Spinal cord (tissue), 10 donors: ENCODE data around the gene RYR1. TPM values are rescaled to one million over a fixed set of nuclear protein-coding genes. Genes with fewer than 3 reads are reported as not detected.
A peak's percentile ranks its signal among the peaks of the same experiment; 100 is the strongest.

ENCODE experiments used
- DNase-seq, 6 donors: peaks; one replicate each; pipeline versions ENCODE4 v3.0.0 to v3.0.0-alpha.2; 2013 to 2015; ENCODE audit warnings: low spot score in 6 of 6, low read depth in 4 of 6
- H3K27ac ChIP-seq: one replicate; pipeline ENCODE4 v1.5.1; 2013; ENCODE audit warnings: low read depth, low read length, control low read depth
- H3K27me3 ChIP-seq: one replicate; pipeline ENCODE4 v1.6.1; 2013; ENCODE audit warnings: low read length; ENCODE audit not compliant: control insufficient read depth, insufficient read depth
- H3K36me3 ChIP-seq: one replicate; pipeline ENCODE4 v1.6.1; 2013; ENCODE audit warnings: low read length; ENCODE audit not compliant: control insufficient read depth, insufficient read depth
- H3K4me1 ChIP-seq: one replicate; pipeline ENCODE4 v1.6.1; 2013; ENCODE audit warnings: low read length; ENCODE audit not compliant: control insufficient read depth, insufficient read depth
- H3K4me3 ChIP-seq: one replicate; pipeline ENCODE4 v1.5.1; 2013; ENCODE audit warnings: low read depth, low read length, control low read depth
- H3K9me3 ChIP-seq: one replicate; pipeline ENCODE4 v1.6.1; 2013; ENCODE audit warnings: low read length; ENCODE audit not compliant: control insufficient read depth, insufficient read depth
- WGBS: methylation state at CpG from one replicate; pipeline ENCODE4 v1.1.5; 2013; ENCODE audit warnings: missing lambda C conversion rate; ENCODE audit not compliant: insufficient coverage; 5-methylcytosine and 5-hydroxymethylcytosine counted together
- polyA plus RNA-seq, 2 donors: library from polyadenylated mRNA; unstranded; fragments of 120-200 nt; gene quantifications; one replicate each; pipeline ENCODE4 v1.2.1, GENCODE V29; 2013; ENCODE audit not compliant: insufficient read length in 2 of 2
- total RNA-seq, 2 donors: library from RNA; depleted of rRNA in 1 of 2; stranded (reverse); fragments of 120-200 nt in 1 of 2; fragments of >200 nt in 1 of 2; gene quantifications; one replicate each; pipeline versions ENCODE4 v1.2.3 to v1.2.4, GENCODE V29; 2013 to 2014
- donor health status: healthy.

RYR1 gene
- total and polyA plus RNA-seq, 4 donors: 6.0 to 15.1 (median 10.5) TPM

DNA sequence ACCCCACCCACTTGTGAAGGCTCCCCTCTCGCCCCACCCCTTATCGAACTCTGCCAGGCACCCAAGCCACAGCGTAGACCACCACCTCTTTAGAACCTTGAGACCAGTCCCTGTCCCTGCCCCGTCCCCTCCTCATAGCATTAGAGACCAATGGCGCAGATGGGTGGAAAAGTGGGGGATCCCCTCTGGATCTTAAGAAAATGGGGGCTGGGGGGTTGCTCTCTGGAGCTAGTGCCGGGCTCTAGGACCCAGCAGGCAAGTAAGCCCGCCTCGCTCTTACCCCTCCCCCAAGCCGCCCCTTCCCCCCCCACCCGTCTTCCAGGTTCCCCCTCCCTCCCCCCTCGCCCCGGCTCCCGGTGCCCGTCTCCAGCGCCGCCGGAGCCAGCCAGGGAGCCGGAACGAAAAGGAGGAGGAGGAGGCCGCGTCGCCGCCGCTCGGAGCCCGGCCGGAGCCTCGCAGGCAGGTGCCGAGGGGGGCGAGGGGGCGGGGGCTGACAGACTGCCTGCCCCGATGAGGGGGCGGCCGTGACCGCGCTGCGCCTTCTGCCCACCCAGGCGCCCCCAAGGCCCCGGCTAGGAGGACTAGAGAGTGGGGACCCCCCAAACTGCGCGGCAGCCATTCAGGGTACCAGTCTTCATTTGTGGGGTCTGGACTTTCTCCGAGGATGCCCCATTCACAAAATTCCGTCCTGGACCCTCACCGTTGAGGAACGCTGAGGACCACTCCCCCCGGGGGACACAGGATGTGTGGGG, 45.0 kb upstream of the RYR1 start, which contains the start of gene SPRED3:
SPRED3 (plus strand) TSS at position 349 of the 752 bp plus-strand sequence. CDS start 1,606 bp downstream, outside the sequence.
- Histone ChIP-seq H3K27ac (peak within 1 kb of the TSS; percentile 57), H3K9me3 (no peaks in the 10 kb centered on the region), H3K36me3 (peaks cover 43% of the 10 kb centered on the region), H3K27me3 (peaks cover 29% of the 10 kb centered on the region), H3K4me1 (peaks cover 41% of the 10 kb centered on the region), H3K4me3 (peak within 1 kb of the TSS; percentile 50)
- WGBS: under 1% methylated on average over 37 of the region's 46 CpGs
- peak; percentile 65 to 95 (median 82) for DNase-seq

- no peaks in the 10 kb centered on the region for H3K9me3 ChIP-seq
- peak overlapping the region; percentile 50 for H3K4me3 ChIP-seq
- peaks cover 37% of the 10 kb centered on the region for H3K36me3 ChIP-seq
- H3K27me3 ChIP-seq: peaks cover 35% of the 10 kb centered on the region
- DNase-seq: peak in 5 of 6 donors; percentile 17 to 92 (median 42)
- 4% methylated on average over 11 of the region's 28 CpGs for WGBS
- peaks cover 41% of the 10 kb centered on the region for H3K4me1 ChIP-seq
- H3K27ac ChIP-seq: no peak overlapping the region
These were observed 44.2 kb upstream of the RYR1 start for GRCh38 chr19:38389101-38389925.

DNA sequence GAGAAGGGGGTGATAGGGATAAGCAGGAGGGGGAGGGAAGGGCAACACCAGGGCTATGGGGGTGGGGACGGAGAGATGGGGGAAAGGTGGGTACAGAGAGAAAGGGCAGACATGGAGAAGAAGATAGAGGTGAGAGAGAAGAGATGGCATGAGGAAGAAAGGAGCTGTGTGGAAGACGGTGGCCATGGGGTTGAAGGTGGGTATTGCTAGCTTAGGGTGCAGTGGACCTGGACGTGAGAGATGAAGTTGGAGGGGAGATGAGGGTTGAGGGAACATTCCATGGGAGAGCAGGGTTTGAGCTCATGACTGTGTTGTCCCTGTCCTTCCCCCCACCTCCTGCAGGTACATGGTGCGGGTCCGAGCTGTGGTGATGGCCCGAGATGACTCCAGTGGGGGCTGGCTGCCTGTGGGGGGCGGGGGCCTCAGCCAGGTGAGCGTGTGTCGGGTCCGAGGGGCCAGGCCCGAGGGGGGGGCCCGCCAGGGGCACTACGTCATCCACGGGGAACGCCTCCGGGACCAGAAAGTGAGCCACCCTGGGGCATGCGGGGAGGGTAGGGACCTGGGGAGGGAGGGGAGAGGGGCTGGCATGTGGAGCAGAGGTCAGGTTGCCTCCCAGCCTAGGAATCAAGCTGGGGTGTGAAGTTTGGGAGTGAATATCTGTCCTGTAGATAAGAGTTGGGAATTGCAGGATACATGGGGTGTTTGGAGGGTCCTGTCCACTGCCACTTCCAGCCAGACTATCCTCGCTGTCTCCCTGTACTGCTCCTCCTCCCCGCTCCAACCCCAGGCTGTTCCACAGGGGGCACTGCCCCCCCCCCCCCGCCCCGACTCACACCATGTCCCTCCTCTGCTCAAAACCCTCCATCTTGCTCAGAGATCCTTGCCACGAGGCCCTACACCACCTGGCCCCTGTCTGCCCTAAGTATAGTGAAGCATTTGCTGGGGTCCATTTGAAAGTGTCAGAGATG, 43.2 kb upstream of the RYR1 start:
- Histone ChIP-seq H3K9me3 (no peaks in the 10 kb centered on the region), H3K36me3 (peaks cover 34% of the 10 kb centered on the region), H3K27ac (no peak overlapping the region), H3K4me3 (no peak overlapping the region), H3K4me1 (peaks cover 46% of the 10 kb centered on the region), H3K27me3 (peaks cover 37% of the 10 kb centered on the region)
- DNase-seq: no peak
- WGBS: 32% methylated on average over 17 of the region's 22 CpGs

DNA sequence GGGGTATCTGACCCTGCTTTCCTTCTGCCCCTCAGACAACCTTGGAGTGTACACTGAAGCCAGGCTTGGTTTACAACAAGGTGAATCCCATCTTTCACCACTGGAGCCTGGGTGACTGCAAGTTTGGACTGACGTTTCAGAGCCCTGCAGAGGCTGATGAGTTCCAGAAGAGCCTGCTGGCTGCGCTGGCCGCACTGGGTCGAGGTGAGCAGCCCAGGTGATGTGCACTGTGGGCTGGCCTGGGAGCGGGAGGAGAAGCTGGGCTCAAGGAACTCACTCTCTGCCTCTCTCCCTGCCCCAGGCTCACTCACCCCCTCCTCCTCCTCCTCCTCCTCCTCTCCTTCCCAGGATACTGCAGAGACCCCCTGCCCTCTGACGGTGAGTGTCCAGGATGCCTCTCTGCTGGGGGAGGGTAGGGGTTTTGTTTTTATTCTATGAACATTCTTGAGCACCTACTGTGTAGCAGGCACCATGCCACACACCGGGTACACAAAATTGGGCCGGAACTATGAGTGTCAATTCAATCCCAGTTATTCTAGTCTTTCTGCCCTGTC, 41.5 kb upstream of the RYR1 start:
- peaks cover 30% of the 10 kb centered on the region for H3K27me3 ChIP-seq
- WGBS: 62% methylated on average over 4 of the region's 8 CpGs

GRCh38 chr19:38392707-38393308, 40.7 kb upstream of the RYR1 start:
- no peak for DNase-seq
- H3K36me3 ChIP-seq: peaks cover 25% of the 10 kb centered on the region
- no peak overlapping the region for H3K27ac ChIP-seq
- peaks cover 32% of the 10 kb centered on the region for H3K27me3 ChIP-seq
- peaks cover 27% of the 10 kb centered on the region for H3K4me1 ChIP-seq
- H3K9me3 ChIP-seq: no peaks in the 10 kb centered on the region
- H3K4me3 ChIP-seq: no peak overlapping the region
- WGBS: 82% methylated on average over 6 of the region's 6 CpGs

More for the DNA sequence above, 41.5 kb upstream of the RYR1 start:
- Histone ChIP-seq H3K27ac (no peak overlapping the region), H3K9me3 (no peaks in the 10 kb centered on the region), H3K36me3 (peaks cover 25% of the 10 kb centered on the region), H3K4me3 (no peak overlapping the region), H3K4me1 (peaks cover 35% of the 10 kb centered on the region)
- no peak for DNase-seq

- H3K4me3 ChIP-seq: no peak overlapping the region
- no peak for DNase-seq
- H3K27ac ChIP-seq: no peak overlapping the region
- peaks cover 12% of the 10 kb centered on the region for H3K4me1 ChIP-seq
- no peaks in the 10 kb centered on the region for H3K9me3 ChIP-seq
- H3K36me3 ChIP-seq: peaks cover 25% of the 10 kb centered on the region
- 17% methylated on average over 30 of the region's 30 CpGs for WGBS
- H3K27me3 ChIP-seq: peaks cover 28% of the 10 kb centered on the region
These were observed 39.0 kb upstream of the RYR1 start for GRCh38 chr19:38394488-38394887.

- H3K27me3 ChIP-seq: peaks cover 28% of the 10 kb centered on the region
- WGBS: 28% methylated on average over 86 of the region's 86 CpGs
- no peak for DNase-seq
- peaks cover 23% of the 10 kb centered on the region for H3K36me3 ChIP-seq
- H3K9me3 ChIP-seq: no peaks in the 10 kb centered on the region
- peaks cover 5% of the 10 kb centered on the region for H3K4me1 ChIP-seq
- H3K27ac ChIP-seq: no peak overlapping the region
- no peak overlapping the region for H3K4me3 ChIP-seq
These were observed 37.9 kb upstream of the RYR1 start for GRCh38 chr19:38395381-38396114.

- Histone ChIP-seq H3K4me3 (no peak overlapping the region), H3K27me3 (peaks cover 19% of the 10 kb centered on the region), H3K9me3 (no peaks in the 10 kb centered on the region), H3K27ac (no peak overlapping the region), H3K36me3 (peaks cover 13% of the 10 kb centered on the region), H3K4me1 (peaks cover 15% of the 10 kb centered on the region)
- WGBS: 77% methylated on average over 6 of the region's 9 CpGs
- no peak for DNase-seq
These were observed 34.4 kb upstream of the RYR1 start for GRCh38 chr19:38399081-38399480.
